Measurements from ENCODE around the gene SMIM7. TPM values are rescaled to one million over a fixed set of nuclear protein-coding genes. Genes with fewer than 3 reads are reported as not detected.
"Not testable (repeated sequence)": the region's sequence is repeated elsewhere in the genome, so short reads cannot be mapped to it uniquely, and the experiment has no call there.

The SMIM7 gene
- total RNA-seq, 1 donor from 2014 or later = 37.9 TPM

GRCh38 chr19:16657384-16657783, 2.6 kb downstream of the SMIM7 start:
- ATAC-seq (no peak), DNase-seq (ENCODE audit: low spot score) (no peak)

- no peak for DNase-seq (ENCODE audit: low spot score)
- no peak for ATAC-seq
Observed at GRCh38 chr19:16655727-16656126, 4.2 kb downstream of the SMIM7 start.

GRCh38 chr19:16654627-16655026, 5.3 kb downstream of the SMIM7 start:
- ATAC-seq (no peak), DNase-seq (ENCODE audit: low spot score) (no peak)

GRCh38 chr19:16654140-16654539, 5.8 kb downstream of the SMIM7 start:
- DNase-seq (ENCODE audit: low spot score) = no peak
- no peak for ATAC-seq

GRCh38 chr19:16652854-16653253, 7.1 kb downstream of the SMIM7 start:
- DNase-seq (ENCODE audit: low spot score) (no peak), ATAC-seq (no peak)

- not testable (repeated sequence) for DNase-seq (ENCODE audit: low spot score); ATAC-seq
Observed at GRCh38 chr19:16651421-16652188, 8.3 kb downstream of the SMIM7 start.

GRCh38 chr19:16650821-16651220, 9.1 kb downstream of the SMIM7 start:
- DNase-seq (ENCODE audit: low spot score) = no peak
- ATAC-seq = no peak

GRCh38 chr19:16649734-16650133, 10.2 kb downstream of the SMIM7 start:
- DNase-seq (ENCODE audit: low spot score) = peak; percentile 52
- ATAC-seq = peak; percentile 80

GRCh38 chr19:16645140-16645539, 14.8 kb downstream of the SMIM7 start:
- no peak for DNase-seq (ENCODE audit: low spot score)
- no peak for ATAC-seq

- DNase-seq (ENCODE audit: low spot score) (no peak), ATAC-seq (no peak)
Observed at GRCh38 chr19:16641695-16642094, 18.2 kb downstream of the SMIM7 start.

- DNase-seq (ENCODE audit: low spot score) = no peak
- ATAC-seq = no peak
Observed at GRCh38 chr19:16640951-16641350, 19.0 kb downstream of the SMIM7 start.

GRCh38 chr19:16638666-16639065, 21.3 kb downstream of the SMIM7 start:
- ATAC-seq (no peak), DNase-seq (ENCODE audit: low spot score) (no peak)

GRCh38 chr19:16637535-16637934, 22.4 kb downstream of the SMIM7 start:
- ATAC-seq (peak; percentile 63), DNase-seq (ENCODE audit: low spot score) (no peak)

- no peak for ATAC-seq
- DNase-seq (ENCODE audit: low spot score) = no peak
Observed at GRCh38 chr19:16631465-16631864, 28.5 kb downstream of the SMIM7 start.

GRCh38 chr19:16628984-16629691, 30.8 kb downstream of the SMIM7 start:
- ATAC-seq = peak; percentile 10
- no peak for DNase-seq (ENCODE audit: low spot score)

- DNase-seq (ENCODE audit: low spot score) = peak; percentile 97
- peak; percentile 88 for ATAC-seq
Observed at GRCh38 chr19:16628183-16628983, 31.6 kb downstream of the SMIM7 start, which contains the start of gene MED26. TSS of gene MED26 (minus strand) at chr19:16628204. CDS start at chr19:16627943, 261 bp downstream.

GRCh38 chr19:16627928-16628182, 32.1 kb downstream of the SMIM7 start:
- DNase-seq (ENCODE audit: low spot score) (no peak), ATAC-seq (no peak)

GRCh38 chr19:16627193-16627927, 32.6 kb downstream of the SMIM7 start:
- DNase-seq (ENCODE audit: low spot score) (no peak), ATAC-seq (no peak)

- DNase-seq (ENCODE audit: low spot score) (no peak), ATAC-seq (no peak)
Observed at GRCh38 chr19:16626796-16627192, 33.1 kb downstream of the SMIM7 start.

GRCh38 chr19:16625163-16625958, 34.6 kb downstream of the SMIM7 start:
- DNase-seq (ENCODE audit: low spot score) (no peak), ATAC-seq (no peak)
